Measurements from ENCODE around the gene ZNF774. TPM values are rescaled to one million over a fixed set of nuclear protein-coding genes. Genes with fewer than 3 reads are reported as not detected.
A peak's percentile ranks its signal among the peaks of the same experiment; 100 is the strongest.
"Not testable (repeated sequence)": the region's sequence is repeated elsewhere in the genome, so short reads cannot be mapped to it uniquely, and the experiment has no call there.

Gene ZNF774
- total and polyA plus RNA-seq, 12 donors: 2.2 to 19.6 (median 6.4) TPM

DNA sequence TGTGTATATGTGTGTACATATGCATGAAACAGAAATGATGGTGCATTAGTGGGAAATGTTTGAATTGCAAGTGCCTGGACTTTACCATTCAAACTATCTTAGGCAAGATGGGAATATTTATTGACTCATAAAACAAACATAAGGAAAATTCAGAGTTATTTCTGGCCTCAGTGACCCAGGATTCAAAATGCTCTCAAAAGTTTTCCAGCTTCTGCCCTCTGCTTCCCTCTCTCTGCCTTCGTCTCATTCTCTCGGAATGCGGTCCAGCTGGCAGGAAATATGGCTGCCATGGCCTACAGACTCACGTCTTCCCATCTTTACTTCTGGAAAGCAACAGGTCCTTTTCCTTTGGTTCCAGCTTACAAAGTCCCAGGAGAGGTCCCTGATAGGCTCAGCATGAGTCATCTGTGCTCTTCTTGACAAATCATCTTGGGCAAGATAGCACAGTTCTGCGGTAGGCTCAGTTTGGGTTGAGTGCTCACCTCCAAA, 8.7 kb upstream of the ZNF774 start:
- Histone ChIP-seq H3K36me3 (no peaks in the 10 kb centered on the region), H3K27me3 (no peaks in the 10 kb centered on the region), H3K9me3 (no peaks in the 10 kb centered on the region), H3K4me3 (no peak overlapping the region), H3K27ac (peak overlapping the region in 3 of 10 donors; percentile 10 to 48 (median 26)), H3K4me1 (peaks cover 0 to 40% (median 11%) of the 10 kb centered on the region in 9 donors)
- intact Hi-C loops (cut with DNase I): no loop called here
- TF ChIP-seq, protein P1, sequence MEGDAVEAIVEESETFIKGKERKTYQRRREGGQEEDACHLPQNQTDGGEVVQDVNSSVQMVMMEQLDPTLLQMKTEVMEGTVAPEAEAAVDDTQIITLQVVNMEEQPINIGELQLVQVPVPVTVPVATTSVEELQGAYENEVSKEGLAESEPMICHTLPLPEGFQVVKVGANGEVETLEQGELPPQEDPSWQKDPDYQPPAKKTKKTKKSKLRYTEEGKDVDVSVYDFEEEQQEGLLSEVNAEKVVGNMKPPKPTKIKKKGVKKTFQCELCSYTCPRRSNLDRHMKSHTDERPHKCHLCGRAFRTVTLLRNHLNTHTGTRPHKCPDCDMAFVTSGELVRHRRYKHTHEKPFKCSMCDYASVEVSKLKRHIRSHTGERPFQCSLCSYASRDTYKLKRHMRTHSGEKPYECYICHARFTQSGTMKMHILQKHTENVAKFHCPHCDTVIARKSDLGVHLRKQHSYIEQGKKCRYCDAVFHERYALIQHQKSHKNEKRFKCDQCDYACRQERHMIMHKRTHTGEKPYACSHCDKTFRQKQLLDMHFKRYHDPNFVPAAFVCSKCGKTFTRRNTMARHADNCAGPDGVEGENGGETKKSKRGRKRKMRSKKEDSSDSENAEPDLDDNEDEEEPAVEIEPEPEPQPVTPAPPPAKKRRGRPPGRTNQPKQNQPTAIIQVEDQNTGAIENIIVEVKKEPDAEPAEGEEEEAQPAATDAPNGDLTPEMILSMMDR (IDR thresholded peaks at IDR 0.05): no peak
- DNase-seq: no peak
- 61 to 80% methylated on average over 5 of the region's 5 CpGs for WGBS, 2 donors
- ATAC-seq: peak in 2 of 8 donors; percentile 6 to 76

DNA sequence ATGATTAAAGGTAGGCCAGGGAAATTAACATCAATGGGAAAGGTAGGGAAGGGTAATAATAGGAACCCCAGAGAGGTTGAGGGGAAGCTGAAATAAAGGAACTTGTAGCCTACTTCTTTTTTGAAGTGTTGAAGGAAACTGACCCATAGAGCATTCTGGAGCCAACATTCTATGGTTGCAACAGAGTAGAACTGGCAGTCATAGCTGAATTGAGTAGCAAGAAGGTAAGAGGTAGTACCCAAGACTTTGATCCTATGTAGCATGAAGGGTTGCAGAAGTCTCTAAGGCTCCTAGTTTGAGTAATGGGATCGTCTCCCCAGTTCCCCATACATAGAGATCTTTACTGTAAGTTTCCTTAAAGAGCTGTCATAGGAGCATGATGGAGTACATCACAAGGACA, 7.4 kb upstream of the ZNF774 start:
- 92 to 95% methylated on average over 1 of the region's 1 CpG for WGBS, 2 donors
- H3K4me1 ChIP-seq: peaks cover 0 to 40% (median 11%) of the 10 kb centered on the region in 9 donors
- TF ChIP-seq, protein P1 (IDR thresholded peaks at IDR 0.05): no peak
- intact Hi-C loops (cut with DNase I): no loop called here
- H3K36me3 ChIP-seq: no peaks in the 10 kb centered on the region
- ATAC-seq (peak in 1 of 8 donors; percentile 37), DNase-seq (no peak)
- no peak overlapping the region for H3K4me3 ChIP-seq
- peak overlapping the region in 1 of 10 donors; percentile 10 for H3K27ac ChIP-seq
- no peaks in the 10 kb centered on the region for H3K9me3 ChIP-seq
- no peaks in the 10 kb centered on the region for H3K27me3 ChIP-seq

DNA sequence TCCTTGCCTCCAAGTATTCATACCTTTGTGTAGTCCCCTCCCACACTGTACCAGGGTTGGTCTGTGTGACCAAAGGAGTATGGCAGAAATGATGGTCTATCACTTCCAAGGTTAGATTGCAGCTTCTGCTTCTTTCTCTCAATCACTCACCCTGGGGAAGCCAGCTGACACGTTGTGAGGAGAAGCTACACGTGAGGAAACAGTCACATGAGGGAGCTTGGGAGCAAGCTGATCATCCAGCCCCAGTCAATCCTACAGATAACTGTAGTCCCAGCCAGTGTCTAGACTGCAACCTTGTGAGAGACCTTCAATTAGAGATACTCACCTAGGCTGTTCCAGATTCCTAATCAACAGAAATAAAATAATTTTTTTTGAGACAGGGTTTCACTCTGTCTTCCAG, 6.2 kb upstream of the ZNF774 start:
- Histone ChIP-seq H3K27ac (no peak overlapping the region), H3K27me3 (no peaks in the 10 kb centered on the region), H3K9me3 (no peaks in the 10 kb centered on the region), H3K36me3 (no peaks in the 10 kb centered on the region), H3K4me3 (no peak overlapping the region), H3K4me1 (peaks cover 0 to 40% (median 11%) of the 10 kb centered on the region in 9 donors)
- TF ChIP-seq, protein P1 (IDR thresholded peaks at IDR 0.05): no peak
- 23 to 34% methylated on average over 2 of the region's 2 CpGs for WGBS, 2 donors
- DNase-seq (no peak), ATAC-seq (peak in 1 of 8 donors; percentile 27)
- intact Hi-C loops (cut with DNase I): no loop called here

DNA sequence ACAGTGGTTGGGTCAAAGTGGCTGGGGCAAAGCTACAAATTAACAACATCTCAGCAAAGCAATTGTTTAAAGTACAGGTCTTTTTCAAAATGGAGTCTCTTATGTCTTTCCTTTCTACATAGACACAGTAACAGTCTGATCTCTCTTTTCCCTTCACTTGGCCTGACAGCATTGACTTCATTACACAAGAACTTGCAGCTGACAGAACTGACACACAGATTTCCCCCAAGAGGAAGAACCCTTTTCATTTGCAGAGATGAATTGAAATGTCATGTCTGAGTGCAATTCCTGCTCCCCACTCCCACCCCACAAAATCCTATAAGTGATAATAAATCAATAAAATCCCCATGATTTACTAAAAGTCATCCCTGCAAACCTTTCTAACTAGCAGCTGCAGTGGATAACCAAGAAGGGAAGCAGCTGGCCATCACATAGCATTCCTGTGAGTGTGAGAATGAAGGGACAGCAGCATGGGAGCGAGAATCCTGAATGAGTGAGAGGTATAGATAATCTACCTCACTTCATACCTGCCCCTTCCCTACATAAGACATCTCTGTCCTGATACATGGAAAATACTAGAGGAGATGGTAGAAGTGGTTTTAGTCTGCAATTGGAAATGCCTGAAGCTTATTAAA, 4.5 kb upstream of the ZNF774 start:
- WGBS, 2 donors: 96 to 100% methylated on average over 1 of the region's 1 CpG
- ATAC-seq; DNase-seq; H3K36me3 ChIP-seq; H3K27me3 ChIP-seq; H3K9me3 ChIP-seq; H3K27ac ChIP-seq; intact Hi-C loops (cut with DNase I); H3K4me3 ChIP-seq: not testable (repeated sequence)
- peaks cover 0 to 43% (median 13%) of the 10 kb centered on the region in 9 donors for H3K4me1 ChIP-seq

DNA sequence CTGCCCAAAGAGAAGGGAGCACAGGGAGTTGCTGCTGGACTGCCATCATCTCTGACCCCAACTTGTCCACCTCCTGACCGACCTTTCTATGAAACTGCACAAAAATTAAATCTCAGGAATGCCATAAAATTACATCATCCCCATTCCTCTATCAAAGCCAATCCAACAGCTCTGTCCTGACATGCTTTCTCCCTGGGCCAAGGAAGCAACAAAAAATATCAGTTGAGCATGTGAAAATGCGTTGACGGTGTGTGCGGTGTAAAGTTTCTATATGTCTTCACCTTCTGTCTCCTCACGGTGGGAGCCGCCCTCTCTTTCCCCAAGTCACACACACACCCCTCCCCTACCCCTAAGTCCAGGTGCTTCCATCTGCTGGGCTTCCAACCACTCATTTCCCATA, 3.6 kb upstream of the ZNF774 start:
- Histone ChIP-seq H3K4me1 (peaks cover 0 to 38% (median 9%) of the 10 kb centered on the region in 9 donors), H3K27ac (no peak overlapping the region), H3K36me3 (no peaks in the 10 kb centered on the region), H3K4me3 (no peak overlapping the region), H3K27me3 (no peaks in the 10 kb centered on the region), H3K9me3 (no peaks in the 10 kb centered on the region)
- TF ChIP-seq, protein P1 (IDR thresholded peaks at IDR 0.05): no peak
- DNase-seq (no peak), ATAC-seq (no peak)
- 79 to 86% methylated on average over 6 of the region's 6 CpGs for WGBS, 2 donors
- intact Hi-C loops (cut with DNase I): no loop called here
